ENCODE measurements around the gene CTPS1. TPM values are rescaled to one million over a fixed set of nuclear protein-coding genes. Genes with fewer than 3 reads are reported as not detected.

Gene CTPS1
- polyA plus RNA-seq, 1 donor (not counting 4 experiments of a cell fraction or from before 2014, with no cell fraction given) = 43.3 TPM

DNA sequence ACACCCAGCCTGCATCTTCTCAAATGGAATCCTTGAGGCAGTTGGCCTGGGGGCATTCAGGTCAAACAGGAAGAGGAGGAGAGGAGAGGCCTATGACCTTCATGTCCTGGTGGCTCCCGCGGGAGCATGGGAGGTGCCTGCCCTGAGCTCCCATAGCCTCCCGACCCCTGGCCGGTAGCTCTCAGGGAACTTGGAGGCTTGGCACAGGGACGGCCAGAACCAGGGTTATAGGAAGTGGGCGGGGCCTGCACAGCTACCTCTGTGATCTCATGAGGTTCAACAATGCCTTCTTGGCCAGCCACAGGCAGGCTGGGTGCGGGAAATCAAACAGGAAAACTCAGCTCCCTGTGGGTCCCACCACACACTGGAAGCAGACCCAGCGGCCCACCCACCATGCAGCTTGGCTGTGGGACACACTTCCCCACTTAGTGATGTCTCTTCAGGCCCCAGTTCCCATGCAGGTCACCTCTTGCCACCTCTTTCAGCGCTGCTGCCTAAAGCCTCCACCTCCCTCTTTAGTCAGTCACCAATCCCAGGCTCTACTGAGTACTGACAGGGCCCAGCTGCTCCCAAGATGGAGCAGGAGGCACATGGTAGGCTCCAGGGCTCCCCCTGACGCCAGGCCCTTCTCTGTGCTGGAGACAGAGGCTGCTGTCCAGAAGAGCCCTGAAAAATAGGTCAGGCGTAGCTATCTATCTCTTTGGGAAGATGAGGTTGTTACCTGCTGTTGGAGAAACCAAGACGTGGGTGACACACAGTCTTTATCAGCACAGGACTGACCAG is 42.2 kb downstream of the CTPS1 start, which contains the start of gene SLFNL1:
Gene SLFNL1 (minus strand): TSS at position 200 of the 783 bp plus-strand sequence. CDS start 1,065 bp downstream, outside the sequence.
- Histone ChIP-seq H3K9me3 (ENCODE audit: control insufficient read depth, low read depth, low read length) (no peaks in the 10 kb centered on the region), H3K27ac (ENCODE audit: control insufficient read depth, insufficient read depth, low read length) (no peak within 1 kb of the TSS), H3K36me3 (ENCODE audit: control insufficient read depth in 2 of 2, extremely low read depth in 1 of 2, insufficient read depth in 2 of 2, low read length in 2 of 2) (peaks cover 10 to 24% of the 10 kb centered on the region in 2 experiments), H3K9me1 (ENCODE audit: control insufficient read depth, extremely low read depth, insufficient read depth, low read length) (peaks cover 2% of the 10 kb centered on the region), H3K4me2 (ENCODE audit: control insufficient read depth, extremely low read depth, insufficient read depth, low read depth, low read length) (no peak within 1 kb of the TSS), H3K79me2 (ENCODE audit: control insufficient read depth, insufficient read depth, low read length) (no peaks in the 10 kb centered on the region), H4K20me1 (ENCODE audit: control insufficient read depth, extremely low read depth, insufficient read depth, low read length) (peaks cover 9% of the 10 kb centered on the region), H3K4me3 (ENCODE audit: control insufficient read depth in 2 of 3, extremely low read depth in 1 of 3, insufficient read depth in 2 of 3, low read depth in 1 of 3, low read length in 3 of 3) (no peak within 1 kb of the TSS), H3K27me3 (ENCODE audit: control insufficient read depth, extremely low read depth, insufficient read depth, low read length) (no peaks in the 10 kb centered on the region), H3K4me1 (ENCODE audit: control insufficient read depth, extremely low read depth, insufficient read depth, low read length) (no peaks in the 10 kb centered on the region), H3K9ac (ENCODE audit: control insufficient read depth, extremely low read depth, insufficient read depth, low read length) (no peak within 1 kb of the TSS), H2AFZ (ENCODE audit: control insufficient read depth, low read length) (no peak within 1 kb of the TSS)
- DNase-seq (ENCODE audit: low read depth, low spot score) (no peak), FAIRE-seq (no peak)
- dilution Hi-C loops (cut with MboI; ENCODE audit: extremely low pct_ligation_motif_present, low sequenced_read_pairs) = no loop called here
- TF ChIP-seq, protein P1, sequence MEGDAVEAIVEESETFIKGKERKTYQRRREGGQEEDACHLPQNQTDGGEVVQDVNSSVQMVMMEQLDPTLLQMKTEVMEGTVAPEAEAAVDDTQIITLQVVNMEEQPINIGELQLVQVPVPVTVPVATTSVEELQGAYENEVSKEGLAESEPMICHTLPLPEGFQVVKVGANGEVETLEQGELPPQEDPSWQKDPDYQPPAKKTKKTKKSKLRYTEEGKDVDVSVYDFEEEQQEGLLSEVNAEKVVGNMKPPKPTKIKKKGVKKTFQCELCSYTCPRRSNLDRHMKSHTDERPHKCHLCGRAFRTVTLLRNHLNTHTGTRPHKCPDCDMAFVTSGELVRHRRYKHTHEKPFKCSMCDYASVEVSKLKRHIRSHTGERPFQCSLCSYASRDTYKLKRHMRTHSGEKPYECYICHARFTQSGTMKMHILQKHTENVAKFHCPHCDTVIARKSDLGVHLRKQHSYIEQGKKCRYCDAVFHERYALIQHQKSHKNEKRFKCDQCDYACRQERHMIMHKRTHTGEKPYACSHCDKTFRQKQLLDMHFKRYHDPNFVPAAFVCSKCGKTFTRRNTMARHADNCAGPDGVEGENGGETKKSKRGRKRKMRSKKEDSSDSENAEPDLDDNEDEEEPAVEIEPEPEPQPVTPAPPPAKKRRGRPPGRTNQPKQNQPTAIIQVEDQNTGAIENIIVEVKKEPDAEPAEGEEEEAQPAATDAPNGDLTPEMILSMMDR (optimal IDR thresholded peaks at IDR 0.05 in 1 of 3, IDR thresholded peaks at IDR 0.05 in 1 of 3, conservative IDR thresholded peaks at IDR 0.05 in 1 of 3; ENCODE audit: extremely low read depth in 1 of 3, insufficient read depth in 2 of 3, low read length in 3 of 3) = peak in 1 of 3 experiments; percentile 15
- no peak for TF ChIP-seq EZH2 (IDR thresholded peaks at IDR 0.05; ENCODE audit: low read length)

DNA sequence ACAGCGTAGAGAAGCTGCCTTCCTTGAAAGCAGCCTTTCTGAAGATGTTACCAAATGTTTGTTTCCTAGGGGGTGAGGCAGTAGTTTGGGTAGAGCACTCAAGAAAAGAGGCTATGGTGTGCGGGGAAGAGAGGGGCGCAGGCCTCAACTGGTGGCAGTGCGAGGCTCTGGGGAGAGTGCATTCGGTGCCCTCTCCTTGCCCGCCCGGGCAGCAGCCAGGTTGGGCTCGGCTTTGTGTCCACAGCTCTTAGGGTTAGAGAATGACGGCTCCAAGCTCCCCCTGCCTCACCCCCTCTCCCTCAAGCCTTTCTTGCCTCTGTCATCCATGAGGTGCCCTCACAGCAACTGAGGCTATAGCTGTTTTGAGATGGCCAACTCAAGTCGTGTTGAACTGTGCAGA is 42.9 kb downstream of the CTPS1 start:
- no peak overlapping the region for H3K9ac ChIP-seq (ENCODE audit: control insufficient read depth, extremely low read depth, insufficient read depth, low read length)
- H3K4me1 ChIP-seq (ENCODE audit: control insufficient read depth, extremely low read depth, insufficient read depth, low read length) = no peaks in the 10 kb centered on the region
- DNase-seq (ENCODE audit: low read depth, low spot score) (no peak), FAIRE-seq (no peak)
- no peak for TF ChIP-seq EZH2 (IDR thresholded peaks at IDR 0.05; ENCODE audit: low read length)
- TF ChIP-seq, protein P1 (optimal IDR thresholded peaks at IDR 0.05 in 1 of 3, IDR thresholded peaks at IDR 0.05 in 1 of 3, conservative IDR thresholded peaks at IDR 0.05 in 1 of 3; ENCODE audit: extremely low read depth in 1 of 3, insufficient read depth in 2 of 3, low read length in 3 of 3) = no peak
- H3K4me3 ChIP-seq (ENCODE audit: control insufficient read depth in 2 of 3, extremely low read depth in 1 of 3, insufficient read depth in 2 of 3, low read depth in 1 of 3, low read length in 3 of 3) = no peak overlapping the region
- no peak overlapping the region for H2AFZ ChIP-seq (ENCODE audit: control insufficient read depth, low read length)
- H4K20me1 ChIP-seq (ENCODE audit: control insufficient read depth, extremely low read depth, insufficient read depth, low read length) = peaks cover 9% of the 10 kb centered on the region
- no peaks in the 10 kb centered on the region for H3K27me3 ChIP-seq (ENCODE audit: control insufficient read depth, extremely low read depth, insufficient read depth, low read length)
- no peaks in the 10 kb centered on the region for H3K79me2 ChIP-seq (ENCODE audit: control insufficient read depth, insufficient read depth, low read length)
- no peak overlapping the region for H3K27ac ChIP-seq (ENCODE audit: control insufficient read depth, insufficient read depth, low read length)
- no peaks in the 10 kb centered on the region for H3K9me3 ChIP-seq (ENCODE audit: control insufficient read depth, low read depth, low read length)
- dilution Hi-C loops (cut with MboI; ENCODE audit: extremely low pct_ligation_motif_present, low sequenced_read_pairs) = no loop called here
- peaks cover 2% of the 10 kb centered on the region for H3K9me1 ChIP-seq (ENCODE audit: control insufficient read depth, extremely low read depth, insufficient read depth, low read length)
- H3K36me3 ChIP-seq (ENCODE audit: control insufficient read depth in 2 of 2, extremely low read depth in 1 of 2, insufficient read depth in 2 of 2, low read length in 2 of 2) = peaks cover 13 to 21% of the 10 kb centered on the region in 2 experiments
- no peak overlapping the region for H3K4me2 ChIP-seq (ENCODE audit: control insufficient read depth, extremely low read depth, insufficient read depth, low read depth, low read length)

All from keratinocyte (primary cell).